Type B pancreatic cell (in vitro differentiated cells): Measurements from ENCODE around the gene OSBPL3. TPM values are rescaled to one million over a fixed set of nuclear protein-coding genes. Genes with fewer than 3 reads are reported as not detected.

ENCODE experiments used
- DNase-seq: peaks from one replicate; pipeline ENCODE4 v3.0.0; 2021; ENCODE audit warnings: mixed read lengths; ENCODE audit not compliant: unreplicated experiment; ENCODE audit errors: extremely low spot score
- H3K27ac Mint-ChIP-seq: 2 replicates; pipeline ENCODE4 v1.8.0; 2021; ENCODE audit warnings: mild to moderate bottlenecking, mixed read lengths
- H3K27me3 Mint-ChIP-seq: 2 replicates; pipeline ENCODE4 v1.8.0; 2021; ENCODE audit warnings: mixed read lengths
- H3K36me3 Mint-ChIP-seq: 2 replicates; pipeline ENCODE4 v1.8.0; 2021; ENCODE audit warnings: mixed read lengths
- H3K4me1 Mint-ChIP-seq: one replicate; pipeline ENCODE4 v1.8.0; 2021; ENCODE audit warnings: mixed read lengths; ENCODE audit not compliant: unreplicated experiment
- H3K4me3 Mint-ChIP-seq: 2 replicates; pipeline ENCODE4 v1.8.0; 2021; ENCODE audit warnings: mild to moderate bottlenecking, mixed read lengths
- H3K9me3 Mint-ChIP-seq: 2 replicates; pipeline ENCODE4 v1.8.0; 2021; ENCODE audit warnings: mixed read lengths
- CTCF ChIP-seq: fragments of 200-600 bp; sonication (generic); conservative IDR thresholded peaks from 2 replicates; pipeline ENCODE4 v1.5.0; 2021; ENCODE audit warnings: antibody characterized with exemption, mild to moderate bottlenecking
- total RNA-seq: library from RNA; stranded (reverse); gene quantifications from 2 replicates; pipeline ENCODE4 v1.2.1, GENCODE V29; 2021; ENCODE audit warnings: low replicate concordance

Gene OSBPL3
- total RNA-seq, 1 donor from 2014 or later, result 18.3 TPM

GRCh38 chr7:24778543-24779282, 201.3 kb downstream of the OSBPL3 start:
- Mint-ChIP-seq H3K4me1 (peaks cover 5% of the 10 kb centered on the region), H3K4me3 (no peak overlapping the region), H3K36me3 (peaks cover 3% of the 10 kb centered on the region), H3K27ac (no peak overlapping the region), H3K9me3 (peaks cover 5% of the 10 kb centered on the region), H3K27me3 (no peaks in the 10 kb centered on the region)
- no peak for TF ChIP-seq CTCF
- no peak for DNase-seq

GRCh38 chr7:24777806-24778205, 202.2 kb downstream of the OSBPL3 start:
- DNase-seq, result no peak
- Mint-ChIP-seq H3K36me3 (no peaks in the 10 kb centered on the region), H3K4me1 (peaks cover 5% of the 10 kb centered on the region), H3K9me3 (no peaks in the 10 kb centered on the region), H3K27ac (no peak overlapping the region), H3K27me3 (no peaks in the 10 kb centered on the region), H3K4me3 (no peak overlapping the region)
- no peak for TF ChIP-seq CTCF

GRCh38 chr7:24773646-24774045, 206.3 kb downstream of the OSBPL3 start:
- no peaks in the 10 kb centered on the region for H3K27me3 Mint-ChIP-seq
- peaks cover 5% of the 10 kb centered on the region for H3K9me3 Mint-ChIP-seq
- no peak for DNase-seq
- TF ChIP-seq CTCF, result no peak
- peaks cover 5% of the 10 kb centered on the region for H3K4me1 Mint-ChIP-seq
- no peak overlapping the region for H3K27ac Mint-ChIP-seq
- H3K4me3 Mint-ChIP-seq, result no peak overlapping the region
- H3K36me3 Mint-ChIP-seq, result no peaks in the 10 kb centered on the region

GRCh38 chr7:24769851-24770250, 210.1 kb downstream of the OSBPL3 start:
- Mint-ChIP-seq H3K4me3 (no peak overlapping the region), H3K9me3 (peaks cover 5% of the 10 kb centered on the region), H3K4me1 (peaks cover 2% of the 10 kb centered on the region), H3K36me3 (no peaks in the 10 kb centered on the region), H3K27ac (no peak overlapping the region), H3K27me3 (no peaks in the 10 kb centered on the region)
- TF ChIP-seq CTCF, result no peak
- DNase-seq, result no peak

- H3K36me3 Mint-ChIP-seq, result no peaks in the 10 kb centered on the region
- H3K27me3 Mint-ChIP-seq, result no peaks in the 10 kb centered on the region
- H3K4me3 Mint-ChIP-seq, result no peak overlapping the region
- TF ChIP-seq CTCF, result no peak
- DNase-seq, result no peak
- H3K9me3 Mint-ChIP-seq, result peaks cover 5% of the 10 kb centered on the region
- H3K27ac Mint-ChIP-seq, result no peak overlapping the region
- no peaks in the 10 kb centered on the region for H3K4me1 Mint-ChIP-seq
Measured at GRCh38 chr7:24769014-24769830, 210.8 kb downstream of the OSBPL3 start.
